ENCODE results near the gene MYO1D. TPM values are rescaled to one million over a fixed set of nuclear protein-coding genes. Genes with fewer than 3 reads are reported as not detected.

The MYO1D gene
- total RNA-seq, 1 donor, result 94.0 TPM

DNA sequence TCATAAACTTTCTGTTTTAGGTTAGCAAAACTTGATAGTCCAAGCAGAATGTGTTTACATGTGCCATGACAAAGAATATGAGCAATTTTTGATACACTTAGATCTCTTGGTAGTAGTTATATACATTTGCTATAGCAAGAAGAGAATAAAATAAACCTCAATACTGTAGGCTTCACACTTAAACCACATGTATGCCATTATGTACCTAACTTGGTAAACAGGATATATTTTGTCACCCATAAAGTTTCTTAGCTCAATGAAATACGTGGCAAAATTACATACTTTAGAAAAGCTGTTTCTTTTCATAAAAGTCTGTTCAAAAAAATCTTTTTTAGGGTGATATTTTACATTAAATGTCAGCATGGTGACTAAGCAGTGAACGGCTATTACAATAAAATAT, 184.7 kb downstream of the MYO1D start:
- TF ChIP-seq, protein P1, sequence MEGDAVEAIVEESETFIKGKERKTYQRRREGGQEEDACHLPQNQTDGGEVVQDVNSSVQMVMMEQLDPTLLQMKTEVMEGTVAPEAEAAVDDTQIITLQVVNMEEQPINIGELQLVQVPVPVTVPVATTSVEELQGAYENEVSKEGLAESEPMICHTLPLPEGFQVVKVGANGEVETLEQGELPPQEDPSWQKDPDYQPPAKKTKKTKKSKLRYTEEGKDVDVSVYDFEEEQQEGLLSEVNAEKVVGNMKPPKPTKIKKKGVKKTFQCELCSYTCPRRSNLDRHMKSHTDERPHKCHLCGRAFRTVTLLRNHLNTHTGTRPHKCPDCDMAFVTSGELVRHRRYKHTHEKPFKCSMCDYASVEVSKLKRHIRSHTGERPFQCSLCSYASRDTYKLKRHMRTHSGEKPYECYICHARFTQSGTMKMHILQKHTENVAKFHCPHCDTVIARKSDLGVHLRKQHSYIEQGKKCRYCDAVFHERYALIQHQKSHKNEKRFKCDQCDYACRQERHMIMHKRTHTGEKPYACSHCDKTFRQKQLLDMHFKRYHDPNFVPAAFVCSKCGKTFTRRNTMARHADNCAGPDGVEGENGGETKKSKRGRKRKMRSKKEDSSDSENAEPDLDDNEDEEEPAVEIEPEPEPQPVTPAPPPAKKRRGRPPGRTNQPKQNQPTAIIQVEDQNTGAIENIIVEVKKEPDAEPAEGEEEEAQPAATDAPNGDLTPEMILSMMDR (IDR thresholded peaks at IDR 0.05; ENCODE audit: insufficient read depth, low read length), result no peak
- no peak for DNase-seq (ENCODE audit: low read depth)
- H3K4me3 ChIP-seq (ENCODE audit: low read depth, low read length), result no peak overlapping the region

DNA sequence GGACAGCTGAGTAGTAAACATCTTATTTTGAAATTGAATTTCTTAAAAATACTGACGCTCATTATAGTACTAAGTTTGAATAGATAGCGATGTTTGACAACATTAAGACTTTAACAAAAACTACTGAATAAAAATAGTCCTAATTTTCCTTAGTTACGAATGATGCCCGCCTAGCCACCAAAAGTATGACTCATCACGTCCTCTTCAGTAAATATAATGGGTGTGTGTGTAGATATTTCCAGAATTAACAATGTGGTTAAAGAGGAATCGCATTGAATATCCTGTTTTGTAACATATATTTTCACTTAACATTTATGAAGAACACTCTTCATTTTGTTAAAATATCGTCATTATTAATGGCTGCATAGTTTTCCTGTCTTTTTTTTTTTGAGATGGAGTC, 187.6 kb downstream of the MYO1D start:
- no peak overlapping the region for H3K4me3 ChIP-seq (ENCODE audit: low read depth, low read length)
- TF ChIP-seq, protein P1 (IDR thresholded peaks at IDR 0.05; ENCODE audit: insufficient read depth, low read length), result no peak
- no peak for DNase-seq (ENCODE audit: low read depth)

DNA sequence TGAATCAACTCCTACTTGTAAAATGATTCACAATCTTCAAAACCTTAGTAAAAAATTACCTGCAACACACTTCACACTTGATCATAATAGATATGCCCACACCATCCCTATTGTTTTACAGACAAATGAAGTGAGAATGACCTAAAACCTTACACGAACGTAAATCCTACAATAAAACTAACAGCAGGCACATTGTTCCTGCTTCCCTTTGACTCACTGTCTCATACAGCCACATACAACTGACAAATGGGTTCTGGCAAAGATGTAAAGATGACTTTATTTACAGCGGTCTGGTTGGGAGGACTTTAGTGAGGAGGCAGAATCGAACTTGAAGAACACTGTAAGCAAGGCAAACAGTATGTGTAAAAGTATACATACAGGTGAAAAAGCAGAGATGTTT, 188.7 kb downstream of the MYO1D start:
- no peak for DNase-seq (ENCODE audit: low read depth)
- no peak overlapping the region for H3K4me3 ChIP-seq (ENCODE audit: low read depth, low read length)
- TF ChIP-seq, protein P1 (IDR thresholded peaks at IDR 0.05; ENCODE audit: insufficient read depth, low read length), result no peak

DNA sequence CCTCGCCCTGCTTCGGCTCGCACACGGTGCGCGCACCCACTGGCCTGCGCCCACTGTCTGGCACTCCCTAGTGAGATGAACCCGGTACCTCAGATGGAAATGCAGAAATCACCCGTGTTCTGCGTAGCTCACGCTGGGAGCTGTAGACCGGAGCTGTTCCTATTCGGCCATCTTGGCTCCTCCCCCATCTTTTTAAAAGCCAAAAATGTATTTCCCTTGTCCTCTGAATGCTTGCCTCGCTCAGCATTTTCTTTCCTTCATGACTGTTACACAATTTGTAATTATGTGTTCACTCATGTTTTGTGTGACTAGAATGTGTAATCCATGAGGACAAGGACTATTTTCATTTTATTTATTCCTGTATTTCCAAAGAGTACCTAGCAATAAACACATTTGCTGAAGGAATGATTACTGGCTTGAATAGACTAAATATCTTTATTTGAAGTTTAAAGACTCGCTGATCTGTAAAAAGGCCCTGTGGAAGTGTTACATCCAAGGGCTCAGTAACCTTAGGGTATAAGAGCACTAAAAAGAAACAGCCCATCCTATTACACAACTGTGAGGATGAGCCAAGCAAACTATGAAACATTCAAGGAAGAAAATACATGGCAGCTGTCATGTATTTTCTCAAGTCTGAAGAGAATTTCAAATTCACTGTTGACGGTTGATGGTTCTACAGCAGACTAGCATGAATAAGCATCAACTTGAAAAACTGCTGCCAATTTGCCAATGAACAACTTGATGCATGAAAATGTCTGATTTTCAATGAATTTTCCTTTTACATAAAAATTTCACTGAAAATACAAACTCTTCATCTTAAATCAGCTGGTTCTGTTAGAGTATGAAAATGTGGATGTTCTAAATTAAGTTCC, 192.6 kb downstream of the MYO1D start:
- no peak overlapping the region for H3K4me3 ChIP-seq (ENCODE audit: low read depth, low read length)
- TF ChIP-seq, protein P1 (IDR thresholded peaks at IDR 0.05; ENCODE audit: insufficient read depth, low read length), result no peak
- no peak for DNase-seq (ENCODE audit: low read depth)

DNA sequence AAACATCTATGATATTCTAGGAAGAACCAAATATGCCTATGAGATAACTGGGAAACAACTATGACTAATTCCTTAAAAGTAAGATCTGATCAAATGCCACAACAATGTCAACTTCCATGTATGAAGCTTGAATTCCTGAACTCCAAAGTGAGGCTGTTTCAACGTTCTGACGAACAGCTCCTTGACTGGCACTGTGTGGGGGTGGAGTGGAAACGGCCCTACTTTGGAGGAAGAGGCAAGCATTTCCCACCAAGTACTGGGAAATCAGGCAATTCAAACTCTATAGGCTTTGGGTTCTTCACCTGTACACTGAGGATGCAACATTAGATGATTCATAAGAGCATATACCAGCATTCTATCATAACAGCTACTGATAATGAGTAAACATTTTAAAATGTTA, 203.0 kb downstream of the MYO1D start:
- TF ChIP-seq, protein P1 (IDR thresholded peaks at IDR 0.05; ENCODE audit: insufficient read depth, low read length), result no peak
- no peak overlapping the region for H3K4me3 ChIP-seq (ENCODE audit: low read depth, low read length)
- no peak for DNase-seq (ENCODE audit: low read depth)

DNA sequence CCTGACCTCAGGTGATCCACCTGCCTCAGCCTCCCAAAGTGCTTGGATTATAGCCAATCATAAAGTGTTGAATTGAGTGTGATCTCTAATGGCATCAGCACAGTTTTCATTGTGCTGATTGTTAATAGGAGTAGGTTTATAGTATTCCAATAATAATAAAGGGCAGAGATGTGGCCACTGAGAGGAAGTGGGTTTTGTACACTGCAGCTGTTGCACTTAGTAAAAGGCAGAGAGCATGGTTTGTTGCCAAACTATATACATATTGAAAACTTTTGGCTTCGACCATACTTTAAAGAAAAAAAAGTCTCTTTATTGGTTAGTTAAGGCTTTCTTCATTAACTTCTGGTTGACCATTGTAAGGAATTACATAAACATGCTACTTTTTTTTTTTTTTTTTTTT, 204.2 kb downstream of the MYO1D start:
- DNase-seq (ENCODE audit: low read depth), result no peak
- H3K4me3 ChIP-seq (ENCODE audit: low read depth, low read length), result no peak overlapping the region
- TF ChIP-seq, protein P1 (IDR thresholded peaks at IDR 0.05; ENCODE audit: insufficient read depth, low read length), result no peak
